HepG2 (cell line): ENCODE results near the gene TMEM129. TPM values are rescaled to one million over a fixed set of nuclear protein-coding genes. Genes with fewer than 3 reads are reported as not detected.

Source experiments
- ATF6 ChIP-seq: sonication (generic); formaldehyde crosslinking; conservative IDR thresholded peaks from 2 replicates; pipeline ENCODE4 v1.4.0; 2020; ENCODE audit warnings: missing genetic modification reagents
- DBP ChIP-seq: sonication (generic); formaldehyde crosslinking; IDR thresholded peaks from 2 replicates; pipeline ENCODE4 v1.4.0; 2020; ENCODE audit warnings: missing genetic modification reagents; ENCODE audit errors: not compliant biosample characterization
- ISL2 ChIP-seq: sonication (generic); formaldehyde crosslinking; IDR thresholded peaks from 2 replicates; pipeline ENCODE4 v1.5.0; 2020; ENCODE audit warnings: missing genetic modification reagents
- JUNB ChIP-seq: sonication (generic); formaldehyde crosslinking; IDR thresholded peaks from 2 replicates; pipeline ENCODE4 v1.8.0; 2022; ENCODE audit warnings: missing genetic modification reagents, mild to moderate bottlenecking, borderline replicate concordance
- MAF1 ChIP-seq: sonication (generic); formaldehyde crosslinking; IDR thresholded peaks from 2 replicates; pipeline ENCODE4 v1.5.0; 2020; ENCODE audit warnings: missing genetic modification reagents, borderline replicate concordance
- NCOA1 ChIP-seq: sonication (generic); formaldehyde crosslinking; IDR thresholded peaks from 2 replicates; pipeline ENCODE4 v1.9.0; 2021; ENCODE audit warnings: missing genetic modification reagents
- NFKB2 ChIP-seq: sonication (generic); formaldehyde crosslinking; IDR thresholded peaks from 2 replicates; pipeline ENCODE4 v1.4.0; 2020; ENCODE audit warnings: missing genetic modification reagents, borderline replicate concordance
- REPIN1 ChIP-seq: sonication (generic); formaldehyde crosslinking; IDR thresholded peaks from 2 replicates; pipeline ENCODE4 v1.8.0; 2022; ENCODE audit warnings: missing genetic modification reagents, low read depth, mild to moderate bottlenecking, borderline replicate concordance
- REST ChIP-seq, 2 experiments: IDR thresholded peaks; 2 replicates each; pipeline ENCODE4 v1.6.1; 2011 to 2012; ENCODE audit warnings: low read length in 2 of 2, borderline replicate concordance in 1 of 2, low read depth in 1 of 2, mild to moderate bottlenecking in 1 of 2, moderate library complexity in 1 of 2
- RNF219 ChIP-seq: sonication (generic); formaldehyde crosslinking; IDR thresholded peaks from 2 replicates; pipeline ENCODE4 v1.5.0; 2020; ENCODE audit warnings: mild to moderate bottlenecking, missing genetic modification reagents
- ZBTB10 ChIP-seq: sonication (generic); formaldehyde crosslinking; IDR thresholded peaks from 2 replicates; pipeline ENCODE4 v1.4.0; 2020; ENCODE audit warnings: missing genetic modification reagents, borderline replicate concordance
- ZNF124 ChIP-seq: sonication (generic); formaldehyde crosslinking; IDR thresholded peaks from 2 replicates; pipeline ENCODE4 v1.4.0; 2020; ENCODE audit warnings: missing genetic modification reagents
- ZNF280B ChIP-seq: sonication (generic); formaldehyde crosslinking; IDR thresholded peaks from 2 replicates; pipeline ENCODE4 v1.5.0; 2020; ENCODE audit warnings: missing genetic modification reagents, mild to moderate bottlenecking, borderline replicate concordance
- polyA plus RNA-seq, 8 experiments: library from polyadenylated mRNA; depleted of rRNA in 3 of 8; stranded (reverse) in 7 of 8; unstranded in 1 of 8; fragments of >200 nt; fragmentation: Illumina TruSeq in 4 of 8; extraction: Trizol in 4 of 8; gene quantifications; 2 replicates each; pipeline versions ENCODE4 v1.2.1 to v1.2.3, GENCODE V29; 2011 to 2016; ENCODE audit warnings: low read depth in 4 of 8, missing spikeins in 1 of 8, mixed read lengths in 1 of 8; ENCODE audit not compliant: insufficient read depth in 1 of 8
- total RNA-seq, 5 experiments: library from RNA; depleted of rRNA; stranded (reverse); fragments of >200 nt; fragmentation: Illumina TruSeq; extraction: Trizol; gene quantifications; 2 replicates each; pipeline ENCODE4 v1.2.3, GENCODE V29; 2016; ENCODE audit warnings: low read depth in 1 of 5

The TMEM129 gene
- total and polyA plus RNA-seq, 2 of the 13 experiments (the other 11 are each of a cell fraction or from before 2014, with no cell fraction given), result 19.0 to 25.8 TPM

GRCh38 chr4:1712216-1713002 is 8.7 kb downstream of the TMEM129 start, which contains the start of gene SLBP (continued):
- TF ChIP-seq REPIN1 (CRISPR knock-in tag), result peak; percentile 93
- TF ChIP-seq NCOA1 (CRISPR knock-in tag), result no peak
- peak in 1 of 2 experiments; percentile 51; a peak in 1 of 4 replicates for TF ChIP-seq REST (IDR thresholded peaks at IDR 0.05; ENCODE audit: borderline replicate concordance in 1 of 2, low read depth in 1 of 2, low read length in 2 of 2)
- peak; percentile 90 for TF ChIP-seq MAF1
- TF ChIP-seq ZBTB10 (CRISPR knock-in tag), result peak; percentile 88
- peak; percentile 99 for TF ChIP-seq NFKB2
- peak; percentile 72 for TF ChIP-seq ISL2
- peak; percentile 92; the same call in 1 of the 2 replicates for TF ChIP-seq ATF6 (CRISPR knock-in tag)
- peak; percentile 92 for TF ChIP-seq DBP
- peak; percentile 99 for TF ChIP-seq ZNF280B
- TF ChIP-seq RNF219 (CRISPR knock-in tag), result 0 out of 2 replicates have a peak, but pooled peaks have one; percentile 85
- TF ChIP-seq JUNB (CRISPR knock-in tag), result peak; percentile 81; the same call in 1 of the 2 replicates
- peak; percentile 94 for TF ChIP-seq ZNF124 (CRISPR knock-in tag)
